ENCODE data around the gene PCGF5. TPM values are rescaled to one million over a fixed set of nuclear protein-coding genes. Genes with fewer than 3 reads are reported as not detected.

PCGF5 gene
- total RNA-seq = 10 to 100 TPM; 52.5 to 60.2 (median 58.6) TPM
- 83.0 TPM for total RNA-seq (2013)

DNA sequence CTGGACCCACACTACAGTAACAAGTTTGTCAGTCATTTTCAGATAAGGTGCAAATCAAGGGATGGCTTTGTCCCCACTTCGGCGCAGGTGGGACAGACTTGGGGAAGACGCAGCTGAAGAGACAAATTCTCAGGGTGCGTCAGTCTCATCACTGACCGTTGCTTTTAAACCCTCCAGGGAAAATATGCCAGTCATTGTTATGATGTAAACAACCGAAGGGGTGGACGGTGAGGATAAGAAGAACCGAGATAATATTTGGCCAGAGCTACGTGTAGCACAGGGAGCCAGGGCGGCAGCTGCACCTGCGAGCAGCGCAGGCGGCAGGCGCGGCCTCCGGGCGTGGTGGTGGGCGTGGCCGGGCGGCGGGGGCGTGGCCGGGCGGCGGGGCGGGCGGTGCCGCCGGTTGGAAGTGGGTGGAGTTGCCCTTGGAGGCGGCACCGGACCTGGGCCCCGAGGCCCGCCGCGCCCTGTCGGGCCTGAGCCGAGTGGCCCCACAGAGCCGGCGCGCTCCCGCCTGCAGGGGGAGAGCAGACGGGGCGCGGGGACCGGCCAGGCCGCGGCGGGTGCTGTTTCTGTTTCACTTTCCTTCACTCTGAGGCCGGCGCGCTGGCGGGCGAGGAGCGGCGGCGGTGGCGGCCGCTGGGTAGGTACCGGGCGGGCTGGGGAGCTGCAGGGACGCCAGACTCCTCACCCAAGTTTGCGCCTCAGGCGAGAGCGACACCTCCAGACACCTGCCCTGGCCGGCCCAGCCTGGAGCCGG, at the start of gene PCGF5:
TSS of gene PCGF5 (plus strand) at position 470 of the 760 bp plus-strand sequence. CDS start 2,209 bp downstream, outside the sequence.
- peak within 1 kb of the TSS; percentile 84 for H3K27ac ChIP-seq (ENCODE audit: low read length)
- no peaks in the 10 kb centered on the region for H3K36me3 Mint-ChIP-seq
- H3K4me1 Mint-ChIP-seq = peaks cover 33 to 38% of the 10 kb centered on the region in 2 donors
- peaks cover 11% of the 10 kb centered on the region for H3K4me1 ChIP-seq (ENCODE audit: control insufficient read depth, insufficient read depth, low read length)
- H3K36me3 ChIP-seq (ENCODE audit: control insufficient read depth, insufficient read depth, low read length) = peaks cover 3% of the 10 kb centered on the region
- H3K9me3 Mint-ChIP-seq = no peaks in the 10 kb centered on the region
- H3K27me3 ChIP-seq (ENCODE audit: control insufficient read depth, insufficient read depth, low read length) = no peaks in the 10 kb centered on the region
- peak within 1 kb of the TSS; percentile 71 to 85 for H3K27ac Mint-ChIP-seq
- TF ChIP-seq CTCF (IDR thresholded peaks at IDR 0.05) = peak; percentile 10
- intact Hi-C loops (cut with micrococcal nuclease) = loop anchor here (1.0 to 2.0 kb wide), 3 partner anchors 20 to 56 kb away; no protein-coding TSS in a partner anchor
- no peaks in the 10 kb centered on the region for H3K9me3 ChIP-seq (ENCODE audit: control insufficient read depth, insufficient read depth, low read length)
- no peaks in the 10 kb centered on the region for H3K27me3 Mint-ChIP-seq (ENCODE audit: low read depth in 2 of 2)
- peak; percentile 91 to 95 for DNase-seq
- H3K4me3 ChIP-seq (ENCODE audit: low read length) = peak within 1 kb of the TSS; percentile 61
- WGBS (ENCODE audit: insufficient coverage) = under 1% methylated on average over 66 of the region's 66 CpGs
- peak; percentile 97 to 99 (median 97) for ATAC-seq
- H3K4me3 Mint-ChIP-seq = peak within 1 kb of the TSS; percentile 93

- WGBS (ENCODE audit: insufficient coverage) = 98% methylated on average over 3 of the region's 3 CpGs
Measured at GRCh38 chr10:91171485-91171884, 49.0 kb upstream of the PCGF5 start.

DNA sequence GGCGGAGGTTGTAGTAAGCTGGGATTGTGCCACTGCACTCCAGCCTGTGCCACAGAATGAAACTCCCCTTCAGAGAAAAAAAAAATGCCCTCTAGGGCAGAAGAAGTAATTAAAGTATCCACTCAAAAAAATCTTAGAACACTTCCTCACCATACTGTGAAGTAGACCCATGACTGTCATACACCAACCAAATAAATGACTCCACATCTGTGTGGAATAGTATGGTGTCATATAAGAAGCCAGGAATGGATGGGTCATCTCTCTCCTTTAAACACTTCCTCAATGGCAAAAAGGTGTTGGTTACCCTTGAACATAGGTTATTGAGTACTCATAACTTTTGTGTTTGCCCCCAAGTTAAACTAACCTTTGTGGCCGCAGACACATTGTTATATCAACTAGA, 48.1 kb upstream of the PCGF5 start:
- no peaks in the 10 kb centered on the region for H3K4me1 ChIP-seq (ENCODE audit: control insufficient read depth, insufficient read depth, low read length)
- DNase-seq (no peak), ATAC-seq (no peak)
- Mint-ChIP-seq H3K27ac (no peak overlapping the region), H3K27me3 (ENCODE audit: low read depth in 2 of 2) (no peaks in the 10 kb centered on the region), H3K4me3 (no peak overlapping the region), H3K36me3 (no peaks in the 10 kb centered on the region), H3K9me3 (no peaks in the 10 kb centered on the region), H3K4me1 (peaks cover 20 to 47% of the 10 kb centered on the region in 2 donors)
- intact Hi-C loops (cut with micrococcal nuclease) = no loop called here
- no peaks in the 10 kb centered on the region for H3K9me3 ChIP-seq (ENCODE audit: control insufficient read depth, insufficient read depth, low read length)
- no peak overlapping the region for H3K4me3 ChIP-seq (ENCODE audit: low read length)
- no peak for TF ChIP-seq CTCF (IDR thresholded peaks at IDR 0.05)
- H3K27me3 ChIP-seq (ENCODE audit: control insufficient read depth, insufficient read depth, low read length) = no peaks in the 10 kb centered on the region
- no peak overlapping the region for H3K27ac ChIP-seq (ENCODE audit: low read length)
- WGBS (ENCODE audit: insufficient coverage) = 100% methylated on average over 2 of the region's 2 CpGs
- no peaks in the 10 kb centered on the region for H3K36me3 ChIP-seq (ENCODE audit: control insufficient read depth, insufficient read depth, low read length)

More at GRCh38 chr10:91171485-91171884, 49.0 kb upstream of the PCGF5 start:
- no peaks in the 10 kb centered on the region for H3K9me3 ChIP-seq (ENCODE audit: control insufficient read depth, insufficient read depth, low read length)
- no peaks in the 10 kb centered on the region for H3K36me3 ChIP-seq (ENCODE audit: control insufficient read depth, insufficient read depth, low read length)
- H3K4me1 ChIP-seq (ENCODE audit: control insufficient read depth, insufficient read depth, low read length) = no peaks in the 10 kb centered on the region
- Mint-ChIP-seq H3K36me3 (no peaks in the 10 kb centered on the region), H3K4me1 (peaks cover 23 to 44% of the 10 kb centered on the region in 2 donors), H3K27ac (peak overlapping the region in 1 of 2 donors; percentile 8), H3K4me3 (no peak overlapping the region), H3K9me3 (no peaks in the 10 kb centered on the region), H3K27me3 (ENCODE audit: low read depth in 2 of 2) (no peaks in the 10 kb centered on the region)
- no peaks in the 10 kb centered on the region for H3K27me3 ChIP-seq (ENCODE audit: control insufficient read depth, insufficient read depth, low read length)
- no peak overlapping the region for H3K4me3 ChIP-seq (ENCODE audit: low read length)
- no peak overlapping the region for H3K27ac ChIP-seq (ENCODE audit: low read length)
- ATAC-seq (no peak), DNase-seq (no peak)
- TF ChIP-seq CTCF (IDR thresholded peaks at IDR 0.05) = no peak
- intact Hi-C loops (cut with micrococcal nuclease) = no loop called here
